Neural progenitor cell (in vitro differentiated cells): ENCODE measurements around the gene UBXN6. TPM values are rescaled to one million over a fixed set of nuclear protein-coding genes. Genes with fewer than 3 reads are reported as not detected.

Experiments used
- DNase-seq: peaks from one replicate; pipeline ENCODE4 v3.0.0-alpha.2; 2016; ENCODE audit warnings: low spot score
- H2AFZ ChIP-seq: fragments of 200-600 bp; sonication (generic); replicated peaks from 2 replicates; pipeline ENCODE4 v1.6.1; 2016; ENCODE audit warnings: antibody characterized with exemption
- H3F3A ChIP-seq: fragments of 200-600 bp; sonication (generic); 2 replicates; pipeline ENCODE4 v1.6.1; 2016; ENCODE audit warnings: antibody characterized with exemption, low read depth
- H3K27ac ChIP-seq: fragments of 200-600 bp; sonication (generic); 2 replicates; pipeline ENCODE4 v1.5.1; 2016; ENCODE audit warnings: mild to moderate bottlenecking
- H3K27me3 ChIP-seq: fragments of 200-600 bp; sonication (generic); 2 replicates; pipeline ENCODE4 v1.6.1; 2016; ENCODE audit warnings: mild to moderate bottlenecking, moderate library complexity
- H3K36me3 ChIP-seq: fragments of 200-600 bp; sonication (generic); 2 replicates; pipeline ENCODE4 v1.5.1; 2016
- H3K4me1 ChIP-seq: fragments of 200-600 bp; sonication (generic); 2 replicates; pipeline ENCODE4 v1.6.1; 2016; ENCODE audit warnings: mixed run types
- H3K4me2 ChIP-seq: fragments of 200-600 bp; sonication (generic); 2 replicates; pipeline ENCODE4 v1.6.1; 2016
- H3K4me3 ChIP-seq: fragments of 200-600 bp; sonication (generic); 2 replicates; pipeline ENCODE4 v1.5.1; 2016
- H3K79me2 ChIP-seq: fragments of 200-600 bp; sonication (generic); 2 replicates; pipeline ENCODE4 v1.6.1; 2016; ENCODE audit warnings: low read depth
- H3K9ac ChIP-seq: fragments of 200-600 bp; sonication (generic); 2 replicates; pipeline ENCODE4 v1.6.1; 2016
- H3K9me3 ChIP-seq: fragments of 200-600 bp; sonication (generic); 2 replicates; pipeline ENCODE4 v1.5.1; 2016; ENCODE audit warnings: low read depth
- H4K20me1 ChIP-seq: fragments of 200-600 bp; sonication (generic); 2 replicates; pipeline ENCODE4 v1.6.1; 2016; ENCODE audit warnings: low read depth
- H3K27ac Mint-ChIP-seq: 3 replicates; pipeline ENCODE4 v1.8.0; 2021; ENCODE audit warnings: mixed read lengths
- H3K27me3 Mint-ChIP-seq: 2 replicates; pipeline ENCODE4 v1.8.0; 2022; ENCODE audit warnings: low read depth, mild to moderate bottlenecking, inconsistent platforms, moderate library complexity, mixed read lengths; ENCODE audit not compliant: insufficient read depth
- H3K36me3 Mint-ChIP-seq: 3 replicates; pipeline ENCODE4 v1.8.0; 2021; ENCODE audit warnings: mixed read lengths
- H3K4me1 Mint-ChIP-seq: 3 replicates; pipeline ENCODE4 v1.8.0; 2021; ENCODE audit warnings: mixed read lengths
- H3K4me3 Mint-ChIP-seq: 3 replicates; pipeline ENCODE4 v1.8.0; 2021; ENCODE audit warnings: mild to moderate bottlenecking, moderate library complexity, mixed read lengths
- H3K9me3 Mint-ChIP-seq: 3 replicates; pipeline ENCODE4 v1.8.0; 2020; ENCODE audit warnings: mixed read lengths
- EZH2 ChIP-seq: fragments of 200-600 bp; sonication (generic); IDR thresholded peaks from 2 replicates; pipeline ENCODE4 v1.6.1; 2017; ENCODE audit warnings: antibody characterized with exemption, mild to moderate bottlenecking, moderate library complexity
- EZH2phosphoT487 ChIP-seq: fragments of 200-600 bp; sonication (generic); IDR thresholded peaks from 2 replicates; pipeline ENCODE4 v1.6.1; 2017; ENCODE audit warnings: antibody characterized with exemption
- total RNA-seq: library from RNA; depleted of rRNA; stranded (reverse); fragments of >200 nt; gene quantifications from 2 replicates; pipeline ENCODE4 v1.2.3, GENCODE V29; 2015; ENCODE audit warnings: low replicate concordance
- TF ChIP-seq, protein P1 (sequence below): fragments of 200-600 bp; sonication (generic); IDR thresholded peaks from 2 replicates; pipeline ENCODE4 v1.5.1; 2017; ENCODE audit warnings: antibody characterized with exemption, mild to moderate bottlenecking

UBXN6 gene
- total RNA-seq, 1 donor from 2014 or later, result 24.9 TPM

- Histone ChIP-seq H2AFZ (no peak overlapping the region), H3K27ac (no peak overlapping the region), H3F3A (peaks cover 4% of the 10 kb centered on the region), H3K4me1 (no peaks in the 10 kb centered on the region), H4K20me1 (peaks cover 3% of the 10 kb centered on the region), H3K9ac (no peak overlapping the region), H3K9me3 (no peaks in the 10 kb centered on the region), H3K27me3 (no peaks in the 10 kb centered on the region), H3K36me3 (no peaks in the 10 kb centered on the region), H3K4me2 (no peak overlapping the region), H3K4me3 (no peak overlapping the region), H3K79me2 (no peaks in the 10 kb centered on the region)
- no peaks in the 10 kb centered on the region for H3K4me1 Mint-ChIP-seq
- TF ChIP-seq EZH2phosphoT487, result no peak
- peaks cover 11% of the 10 kb centered on the region for H3K36me3 Mint-ChIP-seq
- H3K27ac Mint-ChIP-seq, result no peak overlapping the region
- no peak overlapping the region for H3K4me3 Mint-ChIP-seq
- peaks cover 3% of the 10 kb centered on the region for H3K27me3 Mint-ChIP-seq
- no peak for DNase-seq
- H3K9me3 Mint-ChIP-seq, result no peaks in the 10 kb centered on the region
Observed at GRCh38 chr19:4493929-4494690, 36.5 kb upstream of the UBXN6 start.

GRCh38 chr19:4493104-4493928, 35.7 kb upstream of the UBXN6 start:
- Mint-ChIP-seq H3K4me3 (no peak overlapping the region), H3K4me1 (no peaks in the 10 kb centered on the region), H3K27ac (no peak overlapping the region), H3K27me3 (peaks cover 3% of the 10 kb centered on the region), H3K36me3 (peaks cover 11% of the 10 kb centered on the region), H3K9me3 (no peaks in the 10 kb centered on the region)
- no peak for DNase-seq
- H3K4me2 ChIP-seq, result no peak overlapping the region
- no peaks in the 10 kb centered on the region for H3K79me2 ChIP-seq
- H3K9ac ChIP-seq, result no peak overlapping the region
- no peaks in the 10 kb centered on the region for H3K4me1 ChIP-seq
- H2AFZ ChIP-seq, result no peak overlapping the region
- H3F3A ChIP-seq, result peaks cover 4% of the 10 kb centered on the region
- no peaks in the 10 kb centered on the region for H3K27me3 ChIP-seq
- no peak overlapping the region for H3K4me3 ChIP-seq
- TF ChIP-seq EZH2phosphoT487 (no peak), EZH2 (no peak)
- TF ChIP-seq, protein P1, sequence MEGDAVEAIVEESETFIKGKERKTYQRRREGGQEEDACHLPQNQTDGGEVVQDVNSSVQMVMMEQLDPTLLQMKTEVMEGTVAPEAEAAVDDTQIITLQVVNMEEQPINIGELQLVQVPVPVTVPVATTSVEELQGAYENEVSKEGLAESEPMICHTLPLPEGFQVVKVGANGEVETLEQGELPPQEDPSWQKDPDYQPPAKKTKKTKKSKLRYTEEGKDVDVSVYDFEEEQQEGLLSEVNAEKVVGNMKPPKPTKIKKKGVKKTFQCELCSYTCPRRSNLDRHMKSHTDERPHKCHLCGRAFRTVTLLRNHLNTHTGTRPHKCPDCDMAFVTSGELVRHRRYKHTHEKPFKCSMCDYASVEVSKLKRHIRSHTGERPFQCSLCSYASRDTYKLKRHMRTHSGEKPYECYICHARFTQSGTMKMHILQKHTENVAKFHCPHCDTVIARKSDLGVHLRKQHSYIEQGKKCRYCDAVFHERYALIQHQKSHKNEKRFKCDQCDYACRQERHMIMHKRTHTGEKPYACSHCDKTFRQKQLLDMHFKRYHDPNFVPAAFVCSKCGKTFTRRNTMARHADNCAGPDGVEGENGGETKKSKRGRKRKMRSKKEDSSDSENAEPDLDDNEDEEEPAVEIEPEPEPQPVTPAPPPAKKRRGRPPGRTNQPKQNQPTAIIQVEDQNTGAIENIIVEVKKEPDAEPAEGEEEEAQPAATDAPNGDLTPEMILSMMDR, result no peak
- H3K27ac ChIP-seq, result no peak overlapping the region
- H3K9me3 ChIP-seq, result no peaks in the 10 kb centered on the region
- no peaks in the 10 kb centered on the region for H3K36me3 ChIP-seq
- H4K20me1 ChIP-seq, result peaks cover 3% of the 10 kb centered on the region

- H3K79me2 ChIP-seq, result no peaks in the 10 kb centered on the region
- no peaks in the 10 kb centered on the region for H3K4me1 ChIP-seq
- DNase-seq, result no peak
- Mint-ChIP-seq H3K4me1 (no peaks in the 10 kb centered on the region), H3K4me3 (no peak overlapping the region), H3K27ac (no peak overlapping the region), H3K9me3 (no peaks in the 10 kb centered on the region), H3K36me3 (peaks cover 11% of the 10 kb centered on the region), H3K27me3 (peaks cover 3% of the 10 kb centered on the region)
- H3K36me3 ChIP-seq, result no peaks in the 10 kb centered on the region
- no peak overlapping the region for H3K9ac ChIP-seq
- H3K27me3 ChIP-seq, result no peaks in the 10 kb centered on the region
- H3K4me3 ChIP-seq, result no peak overlapping the region
- no peak overlapping the region for H3K4me2 ChIP-seq
- no peaks in the 10 kb centered on the region for H3K9me3 ChIP-seq
- H4K20me1 ChIP-seq, result peaks cover 6% of the 10 kb centered on the region
- H3K27ac ChIP-seq, result no peak overlapping the region
- H2AFZ ChIP-seq, result no peak overlapping the region
- no peak for TF ChIP-seq EZH2phosphoT487
- TF ChIP-seq EZH2, result no peak
- TF ChIP-seq, protein P1, result no peak
- H3F3A ChIP-seq, result peaks cover 4% of the 10 kb centered on the region
Observed at GRCh38 chr19:4492337-4493103, 34.9 kb upstream of the UBXN6 start.
